Measurements from ENCODE around the gene NDUFS5.
"Not testable (repeated sequence)": the region's sequence is repeated elsewhere in the genome, so short reads cannot be mapped to it uniquely, and the experiment has no call there.

NDUFS5 gene

DNA sequence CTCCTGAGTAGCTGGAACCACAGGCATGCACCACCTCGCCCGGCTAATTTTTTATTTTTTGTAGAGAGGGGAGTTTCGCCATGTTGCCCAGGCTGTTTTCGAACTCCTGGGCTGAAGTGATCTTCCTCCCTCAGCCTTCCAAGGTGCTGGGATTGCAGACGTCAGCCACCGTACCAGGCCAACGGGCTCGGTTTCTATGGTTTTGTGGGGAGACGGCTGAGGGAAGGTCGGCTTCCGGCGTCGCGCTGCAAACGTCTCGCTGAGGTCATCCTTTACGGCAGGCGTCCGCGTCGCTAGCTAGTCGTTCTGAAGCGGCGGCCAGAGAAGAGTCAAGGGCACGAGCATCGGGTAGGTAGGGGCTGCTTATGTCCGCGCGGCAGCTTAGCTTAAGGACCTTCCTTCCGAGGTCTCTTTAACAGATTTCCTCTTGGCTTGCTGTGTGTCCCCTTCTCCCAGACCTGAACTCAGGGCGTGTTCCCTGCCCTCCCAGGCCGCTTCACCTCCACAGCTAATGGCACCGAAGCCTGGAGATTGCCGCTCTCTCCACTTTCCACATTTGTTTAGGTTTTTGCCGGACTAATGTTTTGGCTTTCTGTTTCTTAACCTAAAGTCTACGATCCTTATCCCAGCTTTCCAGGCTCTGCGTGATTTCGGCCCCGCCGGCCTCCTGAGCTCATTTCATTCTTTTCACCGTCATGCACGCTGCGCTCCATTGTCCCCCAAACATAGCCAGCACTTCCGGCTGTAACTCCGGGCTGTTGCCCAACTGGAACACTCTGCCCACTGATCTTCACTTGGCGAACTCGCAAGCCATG is at the start of gene NDUFS5:
NDUFS5 (plus strand) TSS at position 300 of the 815 bp plus-strand sequence. CDS start 2,375 bp downstream, outside the sequence.
- peak; percentile 86 for FAIRE-seq

DNA sequence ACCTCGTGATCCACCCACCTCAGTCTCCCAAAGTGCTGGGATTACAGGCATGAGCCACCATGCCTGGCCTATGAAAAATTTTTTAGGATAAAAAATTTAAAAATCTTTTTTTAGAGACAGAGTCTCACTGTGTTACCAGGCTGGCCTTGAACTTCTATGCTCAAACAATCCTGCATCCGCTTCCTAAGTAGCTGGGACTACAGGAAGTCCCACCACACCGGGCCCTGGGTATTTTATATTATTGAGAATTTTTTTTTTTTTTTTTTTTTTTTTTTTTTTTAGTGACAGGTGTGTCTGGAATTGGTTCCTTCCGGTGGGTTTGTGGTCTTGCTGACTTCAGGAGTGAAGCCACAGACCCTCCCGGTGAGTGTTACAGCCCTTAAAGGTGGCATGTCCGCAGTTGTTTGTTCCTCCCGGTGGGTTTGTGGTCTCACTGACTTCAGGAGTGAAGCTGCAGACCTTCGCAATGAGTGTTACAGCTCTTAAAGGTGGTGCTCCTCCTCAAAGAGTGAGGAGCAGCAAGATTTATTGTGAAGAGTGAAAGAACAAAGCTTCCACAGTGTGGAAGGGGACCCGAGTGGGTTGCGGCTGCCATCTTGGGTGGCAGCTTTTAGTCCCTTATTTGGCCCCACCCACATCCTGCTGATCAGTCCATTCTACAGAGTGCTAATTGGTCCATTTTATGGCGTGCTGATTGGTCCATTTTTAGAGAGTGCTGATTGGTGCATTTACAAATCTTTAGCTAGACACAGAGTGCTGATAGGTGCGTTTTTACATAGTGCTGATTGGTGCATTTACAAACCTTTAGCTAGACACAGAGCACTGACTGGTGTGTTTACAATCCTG is 48.5 kb upstream of the NDUFS5 start:
- not testable (repeated sequence) for FAIRE-seq

DNA sequence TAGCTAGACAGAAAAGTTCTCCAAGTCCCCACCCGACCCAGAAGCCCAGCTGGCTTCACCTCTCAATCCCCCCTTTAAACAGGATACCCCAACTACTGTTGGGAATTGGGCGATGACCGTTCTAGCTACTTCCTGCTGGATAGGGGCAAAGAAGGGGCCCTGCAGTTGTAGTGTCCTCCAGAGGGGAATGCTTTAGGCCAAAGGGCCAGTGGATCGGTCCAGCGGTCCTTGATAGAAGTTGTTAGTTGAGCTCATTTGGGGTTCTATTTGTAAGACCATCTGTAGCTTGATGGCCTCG is 48.0 kb upstream of the NDUFS5 start:
- not testable (repeated sequence) for FAIRE-seq

DNA sequence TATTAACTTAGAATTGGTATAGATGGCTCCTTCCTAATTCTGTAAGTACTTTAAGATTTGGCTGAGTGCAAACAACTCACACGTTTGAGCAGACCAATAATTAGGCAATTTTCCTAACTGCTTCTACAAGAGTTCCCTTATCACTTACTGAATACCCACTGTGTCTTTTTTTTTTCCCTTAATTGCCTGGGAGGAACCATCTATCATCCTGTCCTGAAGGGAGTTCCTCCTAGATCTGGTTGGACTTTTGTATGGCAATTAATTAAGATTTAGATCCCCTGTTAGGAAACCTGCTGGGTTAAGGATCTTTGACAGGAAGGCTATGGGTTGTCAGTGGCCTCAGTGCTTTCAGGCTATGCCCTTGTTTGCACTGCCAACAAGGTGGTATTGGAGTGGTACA is 46.8 kb upstream of the NDUFS5 start:
- not testable (repeated sequence) for FAIRE-seq

DNA sequence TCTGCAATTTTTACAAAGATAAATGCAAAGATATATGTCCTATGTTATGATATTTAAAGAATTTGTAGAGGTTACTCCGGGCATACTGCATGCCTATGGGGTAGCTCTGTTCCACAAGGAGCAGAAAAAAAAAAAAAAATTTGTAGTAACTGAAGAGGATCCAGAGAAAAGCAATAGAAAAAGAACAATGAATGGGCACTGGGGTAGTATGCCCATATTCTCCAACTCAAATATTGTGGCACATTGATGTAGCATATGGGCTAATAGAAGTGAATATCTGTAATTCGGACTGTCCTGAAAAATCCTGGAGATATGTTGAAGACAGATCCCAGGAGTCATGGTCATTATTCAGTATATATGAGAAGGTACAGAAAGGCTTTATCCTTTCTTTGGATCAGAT is 36.2 kb upstream of the NDUFS5 start:
- no peak for FAIRE-seq

DNA sequence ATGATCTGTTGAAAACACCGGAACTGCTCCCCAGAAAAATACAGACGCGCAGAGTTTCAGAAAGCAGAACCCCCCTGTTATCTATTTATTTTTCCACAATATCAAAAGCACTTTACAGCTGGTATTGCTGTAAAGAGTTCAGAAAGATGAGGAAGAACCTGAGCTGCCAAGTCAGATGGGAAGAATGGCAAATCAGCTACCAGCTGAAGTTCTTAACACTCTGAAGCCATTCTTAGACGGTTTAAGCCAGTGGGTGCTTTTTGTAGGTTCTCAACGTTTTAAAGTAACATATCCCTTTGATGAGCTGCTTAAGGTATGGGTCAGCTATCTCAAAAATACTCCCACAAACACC is 35.8 kb upstream of the NDUFS5 start:
- FAIRE-seq: no peak

DNA sequence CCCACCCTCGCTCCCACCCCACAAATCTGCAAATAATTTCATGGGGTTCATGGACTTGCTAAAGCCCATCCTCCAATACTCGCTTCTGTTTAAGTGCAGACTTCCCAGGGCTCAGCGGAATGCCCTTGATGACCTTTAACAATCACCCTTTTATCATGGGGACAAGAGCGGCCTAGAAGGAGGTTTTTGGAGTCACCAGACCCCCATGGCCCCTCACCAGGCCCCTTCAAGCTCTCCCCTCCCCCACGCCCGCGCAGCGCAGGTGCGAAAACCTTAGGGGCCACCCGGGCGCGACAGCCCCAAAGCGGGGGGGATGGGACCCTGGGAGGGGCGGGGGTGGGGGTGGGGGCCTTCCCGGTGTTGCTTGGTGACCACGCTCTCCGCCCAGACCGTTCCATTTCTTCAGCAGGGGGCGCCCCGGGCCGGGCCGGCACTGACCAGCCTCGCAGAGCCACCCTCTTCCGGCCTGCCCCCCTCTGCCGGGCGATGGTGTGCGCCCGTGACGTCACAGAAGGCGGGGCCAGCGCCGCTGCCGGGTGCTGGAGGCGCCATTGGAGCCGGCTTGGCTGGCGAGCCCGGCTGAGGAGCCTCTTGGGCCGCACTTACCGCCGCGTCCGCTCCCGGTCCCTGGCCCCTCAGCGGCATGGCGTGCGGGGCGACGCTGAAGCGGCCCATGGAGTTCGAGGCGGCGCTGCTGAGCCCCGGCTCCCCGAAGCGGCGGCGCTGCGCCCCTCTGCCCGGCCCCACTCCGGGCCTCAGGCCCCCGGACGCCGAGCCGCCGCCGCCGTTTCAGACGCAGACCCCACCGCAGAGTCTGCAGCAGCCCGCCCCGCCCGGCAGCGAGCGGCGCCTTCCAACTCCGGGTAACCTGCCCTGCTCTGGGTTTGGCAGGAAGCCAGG is 35.2 kb upstream of the NDUFS5 start, which contains the start of gene AKIRIN1:
AKIRIN1 (plus strand) TSS at position 539 of the 900 bp plus-strand sequence; CDS start at position 644, 105 bp downstream.
- FAIRE-seq: no peak

DNA sequence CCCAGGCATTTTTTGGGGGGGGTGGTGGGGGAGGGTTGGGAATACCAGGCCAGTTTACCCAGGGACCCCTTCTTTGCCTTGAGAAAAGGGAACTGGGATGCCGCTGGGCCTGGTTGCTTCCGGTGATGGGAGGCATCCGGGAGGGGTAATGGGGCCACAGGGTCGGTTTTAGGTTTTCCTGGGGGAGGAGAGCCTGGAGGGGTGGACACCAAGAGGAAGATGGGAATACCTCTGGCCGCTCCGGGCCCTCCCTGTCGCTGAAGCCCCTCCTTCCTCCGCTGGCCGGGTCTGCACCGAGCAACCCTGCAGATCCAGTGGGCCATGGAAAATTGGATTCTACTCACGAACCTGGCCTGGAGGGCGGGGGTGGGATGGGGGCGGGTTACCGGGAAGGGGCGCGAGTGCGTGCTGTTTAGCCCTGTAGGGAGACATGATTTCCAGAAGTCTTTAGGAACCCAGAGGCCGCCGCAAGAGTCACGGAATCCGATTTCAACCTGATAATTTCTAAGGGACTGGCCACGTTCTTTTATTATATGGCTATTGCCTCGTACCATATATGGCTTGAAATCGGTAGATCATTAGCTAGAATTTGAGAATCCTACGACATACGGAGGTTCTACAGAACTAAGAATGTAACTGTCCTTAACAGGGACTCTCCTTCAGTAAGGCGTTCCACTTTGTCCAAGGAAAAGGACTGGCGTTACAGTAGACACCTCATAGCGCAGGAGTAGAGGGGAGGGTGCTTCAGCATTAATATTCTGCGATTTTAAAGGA is 34.3 kb upstream of the NDUFS5 start:
- FAIRE-seq: no peak

DNA sequence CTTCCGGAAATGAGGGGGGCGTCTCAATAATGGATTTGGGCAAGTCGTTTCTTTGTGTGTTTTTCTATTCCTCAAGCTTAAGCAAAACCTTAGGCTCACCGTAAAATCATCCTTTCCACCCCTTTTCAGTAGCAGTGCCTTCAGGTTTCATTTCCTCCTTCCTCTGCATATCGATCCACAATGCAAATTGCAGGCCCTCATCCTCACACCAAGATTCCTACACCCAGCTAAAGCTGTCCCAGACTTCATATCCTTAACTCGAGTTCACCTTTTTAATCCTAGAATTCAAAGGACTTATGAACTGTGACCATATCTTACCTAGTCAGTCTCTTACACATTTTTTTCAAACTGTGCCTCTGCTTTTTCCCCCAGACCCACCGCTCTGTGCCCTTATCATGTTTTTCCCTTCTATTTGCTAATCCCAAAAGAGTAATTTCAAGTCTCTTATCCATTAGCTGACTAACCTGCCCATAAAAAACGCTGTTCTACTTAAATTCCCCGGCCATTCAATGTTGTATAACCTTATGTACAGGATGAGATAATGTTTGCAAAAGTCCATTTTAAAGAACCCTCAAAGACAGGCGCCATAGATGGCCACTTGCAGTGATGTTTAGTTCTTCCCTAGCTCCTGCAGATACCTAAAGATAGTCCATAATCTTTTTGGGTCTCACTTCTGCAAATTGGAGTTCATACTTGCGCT is 33.6 kb upstream of the NDUFS5 start:
- FAIRE-seq: no peak

DNA sequence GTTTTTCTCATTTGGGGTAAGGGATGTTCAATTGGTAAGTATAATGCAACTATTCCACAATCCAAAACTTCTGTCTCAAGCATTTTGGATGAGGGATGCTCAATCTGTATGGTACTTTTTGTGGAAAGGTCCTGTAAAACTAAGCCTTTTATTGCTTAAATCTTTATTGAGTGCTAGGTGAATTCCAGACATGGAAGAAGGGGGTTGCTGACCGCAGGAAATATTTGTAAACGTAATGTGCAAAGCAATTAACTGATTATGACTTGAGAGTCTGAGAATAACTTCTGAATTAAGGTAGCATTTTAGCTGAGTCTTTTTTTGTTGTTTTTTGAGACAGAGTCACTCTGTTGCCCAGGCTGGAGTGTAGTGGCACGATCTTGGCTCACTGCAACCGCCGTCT is 32.0 kb upstream of the NDUFS5 start:
- no peak for FAIRE-seq

DNA sequence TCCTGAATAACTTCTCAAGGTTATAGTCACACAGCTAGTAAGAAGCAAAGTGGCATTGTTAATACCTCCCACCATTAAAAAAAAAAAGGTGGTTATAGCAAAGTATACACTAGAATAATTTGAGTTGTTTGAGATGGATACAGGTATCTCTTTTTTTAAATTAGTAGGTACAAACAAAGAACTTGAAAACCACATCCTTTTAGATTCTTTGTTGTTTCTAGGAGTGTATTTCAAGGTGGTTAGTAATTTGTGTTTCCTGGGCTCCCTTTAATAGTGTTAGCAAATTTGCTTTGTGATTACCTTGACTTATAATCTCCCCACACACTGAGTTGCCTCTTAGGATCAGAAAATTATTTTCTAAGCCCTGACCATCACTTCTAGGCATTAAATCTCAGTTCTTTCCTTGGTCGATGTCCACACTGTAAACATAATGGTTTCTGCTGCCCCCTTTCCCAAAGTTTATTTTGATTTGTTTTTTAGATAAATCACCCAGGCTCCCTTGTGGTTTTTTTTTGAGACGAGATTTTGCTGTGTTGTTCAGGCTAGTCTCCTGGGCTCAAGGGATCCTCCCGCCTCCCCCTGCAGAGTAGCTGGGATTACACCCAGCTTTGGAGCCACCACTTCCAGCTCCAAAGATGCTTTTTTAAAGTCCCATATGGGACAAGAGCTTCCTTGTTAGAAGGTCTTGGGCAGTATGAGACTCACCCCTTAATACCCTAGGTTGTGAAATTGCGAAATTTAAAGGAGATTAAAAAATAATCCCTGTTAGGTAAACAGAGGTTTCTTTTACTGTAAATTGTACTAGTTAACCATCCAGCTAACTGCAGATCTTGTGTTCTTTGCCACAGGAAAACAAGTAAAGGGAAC is 28.9 kb upstream of the NDUFS5 start:
- no peak for FAIRE-seq

DNA sequence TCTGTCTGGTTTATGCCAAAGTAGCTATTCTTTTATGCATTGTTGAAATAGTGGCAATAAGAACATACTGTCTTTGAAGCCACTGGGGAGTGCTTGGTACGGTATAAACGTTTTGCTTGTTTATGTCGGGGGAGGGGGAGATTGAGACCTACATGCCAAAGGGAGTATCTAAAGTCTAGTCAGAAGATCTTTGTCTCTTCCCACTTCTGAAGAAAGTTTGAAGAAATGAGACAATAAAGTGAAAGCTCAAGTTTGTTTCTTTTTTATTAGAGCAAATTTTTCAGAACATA is 28.3 kb upstream of the NDUFS5 start:
- no peak for FAIRE-seq

DNA sequence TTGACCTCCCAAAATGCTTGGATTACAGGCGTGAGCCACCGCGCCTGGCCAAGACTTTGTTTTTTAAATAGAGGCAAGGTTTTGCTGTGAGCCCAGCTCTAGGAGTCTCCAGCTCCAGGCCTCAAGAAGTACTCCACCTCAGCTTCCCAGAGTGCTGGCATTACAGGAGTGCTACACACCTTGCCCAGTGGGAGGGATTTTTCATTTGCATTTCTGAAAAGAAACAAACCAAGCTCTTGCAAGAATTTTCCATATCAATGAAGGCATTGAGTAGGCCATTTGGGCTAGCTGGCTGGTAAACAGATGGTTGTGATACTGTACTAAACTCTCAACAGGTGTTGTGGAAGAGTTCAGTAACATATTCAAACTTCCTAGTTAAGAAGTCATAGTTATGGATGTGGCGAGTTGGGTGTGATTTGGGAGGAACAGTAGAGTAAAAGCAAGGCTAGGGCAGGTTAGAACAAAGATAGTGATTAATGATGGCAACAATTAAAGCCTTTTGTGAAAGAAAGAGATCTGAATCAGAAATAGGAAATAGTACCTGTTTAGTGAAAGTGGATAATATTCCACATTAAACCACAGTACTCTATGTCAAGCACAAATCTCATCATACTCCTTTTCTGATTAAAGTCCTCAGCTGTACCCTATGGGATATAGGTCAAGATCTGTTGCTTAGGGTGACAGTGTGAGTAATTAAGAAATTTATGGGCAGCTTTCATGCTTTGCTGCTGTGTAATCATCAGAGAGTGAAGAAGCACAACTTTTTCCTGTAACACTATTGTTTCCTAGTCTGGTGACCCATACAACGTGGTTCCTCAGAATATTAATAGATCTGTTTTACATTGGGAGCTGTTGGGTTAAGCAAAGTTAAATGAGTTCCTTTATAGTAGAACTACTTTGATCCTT is 24.4 kb upstream of the NDUFS5 start:
- no peak for FAIRE-seq

DNA sequence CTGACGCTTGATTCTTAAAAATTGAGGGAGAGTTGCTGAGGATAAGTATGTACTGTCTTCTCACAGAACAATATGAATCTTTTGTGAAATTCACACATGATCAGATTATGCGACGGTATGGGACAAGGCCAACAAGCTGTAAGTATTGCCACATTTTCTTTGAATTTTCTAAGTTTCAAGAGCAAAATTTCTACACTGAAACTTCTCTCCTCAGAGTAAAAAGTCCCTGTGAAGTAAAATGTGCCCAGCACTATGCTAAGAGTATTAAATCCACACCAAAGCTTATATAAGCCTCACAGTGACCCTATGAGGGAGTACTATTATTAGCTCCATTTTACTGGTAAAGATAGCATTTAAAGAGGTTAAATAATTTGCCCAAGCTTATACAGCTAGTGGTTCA is 22.9 kb upstream of the NDUFS5 start:
- no peak for FAIRE-seq

DNA sequence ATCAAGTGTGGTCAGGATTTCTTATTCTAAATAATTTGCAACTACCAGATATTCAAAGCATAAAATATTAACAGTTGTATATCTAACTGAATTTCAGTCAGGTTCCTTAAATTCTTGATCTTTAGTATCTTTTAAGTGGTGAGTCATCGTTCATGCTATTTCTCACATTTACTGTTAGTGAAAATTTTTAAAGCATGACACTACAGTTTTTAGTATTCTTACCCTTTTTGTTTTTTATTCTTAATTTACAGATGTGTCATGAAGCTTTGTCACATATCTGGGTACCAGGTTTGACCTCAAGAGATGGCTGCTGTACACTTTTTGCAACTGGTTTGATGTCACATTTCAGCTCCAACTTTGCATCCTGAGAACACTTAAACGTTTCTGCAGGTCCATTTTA is 22.4 kb upstream of the NDUFS5 start:
- FAIRE-seq: peak; percentile 54

DNA sequence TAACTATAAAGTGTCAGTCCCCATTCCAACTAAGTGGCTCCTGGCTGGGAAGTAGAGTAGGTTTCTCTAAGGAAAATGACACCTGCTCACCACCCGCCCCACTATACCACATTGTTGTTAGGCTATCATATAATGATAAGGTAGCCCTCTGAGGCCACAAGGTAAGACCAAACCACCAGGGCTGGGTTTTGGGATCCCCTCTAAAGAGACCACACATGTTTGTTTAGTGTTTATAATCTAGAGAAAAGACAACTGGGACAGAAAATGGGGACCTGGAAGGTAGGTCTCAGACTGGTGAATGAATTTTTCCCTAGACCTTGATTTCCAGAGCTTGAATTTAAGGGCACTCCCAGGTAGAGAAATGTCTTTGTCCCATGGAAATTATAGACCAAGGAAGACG is 19.9 kb upstream of the NDUFS5 start:
- no peak for FAIRE-seq

DNA sequence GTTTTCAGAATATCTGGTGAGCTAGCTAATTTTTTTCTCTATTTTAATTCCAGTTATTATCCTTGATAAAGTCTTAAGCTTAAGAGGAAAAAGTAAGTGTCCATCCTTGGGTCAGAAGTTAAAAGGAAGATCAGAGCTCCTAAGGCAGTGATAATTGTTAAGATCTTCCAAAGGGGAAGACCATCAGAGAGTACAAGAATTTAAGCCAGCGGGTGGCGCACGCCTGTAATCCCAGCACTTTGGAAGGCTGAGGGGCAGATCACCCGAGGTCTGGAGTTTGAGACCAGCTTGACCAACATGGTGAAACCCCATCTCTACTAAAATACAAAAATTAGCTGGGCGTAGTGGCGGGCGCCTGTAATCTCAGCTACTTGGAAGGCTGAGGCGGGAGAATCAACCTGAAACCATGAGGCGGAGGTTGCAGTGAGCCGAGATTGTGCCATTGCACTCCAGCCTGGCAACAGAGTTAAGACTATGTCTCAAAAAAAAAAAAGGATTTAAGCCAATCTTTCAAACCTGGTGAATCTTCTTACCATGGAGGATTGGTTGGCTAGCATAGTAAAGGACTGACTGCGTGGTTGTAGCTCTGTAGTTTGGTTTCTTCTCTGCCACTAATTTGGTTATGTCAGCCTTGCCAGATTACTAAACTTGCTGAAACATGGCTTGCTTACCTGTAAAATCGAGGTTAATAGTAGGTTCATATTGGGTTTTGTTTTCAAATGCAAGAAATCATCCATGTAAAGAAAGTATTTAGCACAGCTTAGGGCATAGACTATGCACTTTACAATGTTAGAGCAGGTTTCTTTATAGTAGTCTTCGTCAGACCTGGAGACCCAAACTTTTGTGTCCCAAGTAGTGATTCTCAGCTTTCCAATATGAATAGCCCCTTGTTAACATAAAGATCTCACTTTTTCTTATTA is 19.2 kb upstream of the NDUFS5 start:
- no peak for FAIRE-seq

DNA sequence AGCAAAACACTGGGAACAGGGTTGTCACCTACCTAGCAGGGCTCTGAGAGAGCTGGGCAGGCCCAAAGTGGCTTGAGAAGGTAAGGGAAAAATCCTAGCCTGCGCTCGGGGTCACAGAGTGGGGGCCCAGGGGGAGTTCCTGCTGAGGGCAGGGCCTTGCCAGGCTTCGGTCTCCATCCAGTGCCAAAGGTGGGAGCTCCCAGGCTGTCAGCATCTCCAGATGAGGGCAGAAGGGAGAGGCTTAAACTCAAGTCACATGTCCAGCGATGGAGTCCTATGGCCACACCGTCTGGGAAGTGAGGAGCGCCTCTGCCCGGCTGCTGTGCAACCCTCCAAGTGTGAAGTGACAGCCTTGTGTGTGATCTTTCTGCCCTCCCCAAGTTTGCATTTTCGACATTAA is 11.2 kb upstream of the NDUFS5 start:
- FAIRE-seq: not testable (repeated sequence)

Measured in G401.6 (cell line).